HuH-7.5 (cell line): ENCODE results near the gene CD9.
"Not testable (repeated sequence)": the region's sequence is repeated elsewhere in the genome, so short reads cannot be mapped to it uniquely, and the experiment has no call there.

Source experiments
- DNase-seq: peaks from one replicate; pipeline ENCODE4 v3.0.0; 2011; ENCODE audit warnings: low spot score

Gene CD9

GRCh38 chr12:6180268-6181051 lies 19.7 kb upstream of the CD9 start:
- no peak for DNase-seq

DNA sequence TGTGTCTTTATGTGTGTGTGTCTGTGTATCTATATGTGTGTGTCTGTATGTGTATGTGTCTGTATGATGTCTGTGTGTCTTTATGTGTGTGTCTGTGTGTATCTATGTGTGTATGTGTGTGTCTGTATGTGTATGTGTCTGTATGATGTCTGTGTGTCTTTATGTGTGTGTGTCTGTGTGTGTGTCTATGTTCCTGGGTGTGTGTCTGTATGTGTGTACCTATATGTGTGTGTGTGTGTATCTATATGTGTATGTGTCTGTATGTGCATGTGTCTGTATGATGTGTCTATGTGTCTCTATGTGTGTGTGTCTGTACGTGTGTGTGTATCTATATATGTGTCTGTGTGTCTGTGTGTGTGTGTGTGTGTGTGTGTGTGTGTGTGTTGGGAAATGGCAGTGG lies 19.0 kb upstream of the CD9 start:
- DNase-seq, result no peak

GRCh38 chr12:6181583-6182278 lies 18.5 kb upstream of the CD9 start:
- DNase-seq, result no peak

DNA sequence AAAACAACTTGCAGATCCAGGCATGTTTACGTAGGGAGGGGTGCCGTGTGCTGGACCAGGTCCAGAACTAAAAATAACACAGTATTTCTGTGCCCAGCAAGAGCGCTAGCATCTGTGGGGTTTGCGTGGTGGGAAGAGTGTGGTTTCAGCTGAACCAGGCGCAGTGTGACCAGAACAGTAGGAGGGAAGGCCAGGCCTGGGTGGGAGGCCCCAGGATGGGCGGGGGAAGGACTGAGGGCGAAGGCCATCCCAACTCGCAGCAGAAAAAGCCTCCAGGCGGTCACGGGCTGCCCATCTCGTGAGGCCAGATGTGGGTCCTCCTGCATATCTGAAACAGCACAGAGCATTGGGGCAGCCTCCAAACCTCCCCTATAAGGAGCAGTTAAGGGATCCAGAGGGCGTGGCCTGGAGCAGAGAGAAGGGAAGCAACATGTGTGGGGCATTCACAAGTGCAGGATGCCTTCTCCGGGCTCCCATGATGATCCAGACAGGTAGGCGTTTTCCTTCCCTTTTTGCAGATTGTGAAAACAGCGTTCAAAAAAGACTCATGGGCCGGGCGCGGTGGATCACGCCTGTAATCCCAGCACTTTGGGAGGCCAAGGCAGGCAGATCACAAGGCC lies 17.8 kb upstream of the CD9 start:
- DNase-seq, result peak; percentile 65

- DNase-seq, result no peak
Observed at GRCh38 chr12:6183689-6184428, 16.3 kb upstream of the CD9 start.

- DNase-seq, result no peak
Observed at GRCh38 chr12:6185961-6186827, 14.0 kb upstream of the CD9 start.

DNA sequence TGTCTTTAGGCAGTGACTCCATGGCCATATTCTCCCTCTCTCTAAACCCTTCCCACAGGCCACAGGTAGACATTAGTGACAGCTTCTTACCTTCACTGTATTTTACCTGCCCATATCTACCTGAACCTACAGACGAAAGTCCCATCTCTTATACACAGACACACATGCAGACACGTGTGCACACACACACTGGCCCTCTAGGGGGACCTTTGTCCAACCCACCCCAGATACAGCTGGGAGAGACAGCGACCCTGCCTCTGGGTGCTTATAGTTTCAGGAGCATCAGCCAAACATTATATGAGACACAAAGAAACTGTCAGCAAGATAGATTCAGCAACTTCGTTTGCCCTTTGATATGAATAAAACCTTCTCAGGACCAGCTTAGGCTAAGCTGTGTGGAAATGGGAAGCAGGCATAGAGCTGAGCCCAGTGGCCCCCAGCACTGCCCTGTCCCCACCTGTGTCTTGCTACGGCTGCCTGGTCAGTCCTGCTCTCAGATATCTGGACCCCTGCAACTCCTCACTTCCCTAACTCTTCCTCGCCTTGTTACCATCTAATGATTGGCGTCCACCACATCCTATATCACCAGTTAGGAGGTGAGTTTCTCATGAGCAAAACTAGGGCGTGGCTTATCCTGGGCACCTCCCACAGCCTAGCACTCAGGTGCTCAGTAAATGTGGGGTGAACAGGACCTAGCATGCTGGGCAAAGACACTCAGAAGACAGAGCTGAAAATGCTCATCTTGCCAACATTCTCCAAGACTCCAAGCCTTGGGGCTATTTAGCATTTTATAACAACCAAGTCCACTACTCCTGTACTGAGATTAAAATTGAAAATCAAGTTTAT lies 12.0 kb upstream of the CD9 start:
- DNase-seq, result no peak

- no peak for DNase-seq
Observed at GRCh38 chr12:6189028-6189427, 11.2 kb upstream of the CD9 start.

DNA sequence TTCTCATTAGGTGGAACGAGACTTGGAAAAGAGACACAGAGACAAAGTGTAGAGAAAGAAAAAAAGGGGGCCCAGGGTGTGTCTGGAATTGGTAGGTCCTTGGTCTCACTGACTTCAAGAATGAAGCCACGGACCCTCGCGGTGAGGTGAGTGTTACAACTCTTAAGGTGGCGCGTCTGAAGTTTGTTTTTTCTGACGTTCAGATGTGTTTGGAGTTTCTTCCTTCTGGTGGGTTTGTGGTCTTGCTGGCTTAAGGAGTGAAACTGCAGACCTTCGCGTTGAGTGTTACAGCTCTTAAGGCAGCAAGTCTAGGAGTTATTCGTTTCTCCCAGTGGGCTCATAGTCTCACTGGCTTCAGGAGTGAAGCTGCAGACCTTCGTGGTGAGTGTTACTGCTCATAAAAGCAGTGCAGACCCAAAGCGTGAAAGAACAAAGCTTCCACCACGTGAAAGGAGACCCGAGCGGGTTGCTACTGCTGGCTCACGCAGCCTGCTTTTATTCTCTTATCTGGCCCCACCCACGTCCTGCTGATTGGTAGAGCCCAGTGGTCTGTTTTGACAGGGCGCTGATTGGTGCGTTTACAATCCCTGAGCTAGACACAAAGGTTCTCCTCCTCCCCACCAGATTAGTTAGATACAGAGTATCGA lies 10.1 kb upstream of the CD9 start:
- DNase-seq, result not testable (repeated sequence)

GRCh38 chr12:6190767-6191530 lies 9.3 kb upstream of the CD9 start:
- not testable (repeated sequence) for DNase-seq

DNA sequence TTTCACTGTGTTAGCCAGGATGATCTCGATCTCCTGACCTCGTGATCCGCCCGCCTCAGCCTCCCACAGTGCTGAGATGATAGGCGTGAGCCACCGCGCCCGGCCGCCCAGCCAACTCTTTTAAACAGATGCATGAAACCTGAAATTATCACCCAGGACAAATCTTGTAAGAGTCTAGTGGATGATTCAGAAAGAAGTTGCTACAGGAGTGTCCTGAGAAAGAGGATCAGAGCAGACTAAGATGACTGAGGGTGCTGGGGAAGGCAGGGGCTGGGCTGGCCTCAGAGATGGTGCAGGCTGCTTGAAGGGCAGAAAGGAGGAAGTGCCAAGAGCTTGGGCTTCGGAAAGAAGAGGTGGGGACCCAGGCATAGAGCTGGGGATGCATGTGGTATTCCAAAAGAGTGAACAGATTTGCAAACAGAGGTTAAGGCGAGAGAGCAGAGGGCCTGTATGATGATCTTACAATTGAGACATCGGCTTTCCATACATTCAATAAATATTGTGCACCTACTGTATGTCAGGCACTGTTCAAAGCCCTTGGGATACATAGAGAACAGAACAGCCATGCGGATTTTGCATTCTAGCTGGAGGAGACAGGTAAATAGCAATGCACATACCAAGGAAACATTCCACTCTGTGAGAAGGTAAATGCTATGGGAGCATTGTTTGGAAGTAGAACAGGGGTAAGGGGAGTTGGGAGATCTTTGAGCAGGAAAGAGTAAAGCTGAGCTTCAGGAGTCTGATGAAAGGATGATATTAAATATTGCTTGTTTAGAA lies 7.4 kb upstream of the CD9 start:
- DNase-seq, result no peak

DNA sequence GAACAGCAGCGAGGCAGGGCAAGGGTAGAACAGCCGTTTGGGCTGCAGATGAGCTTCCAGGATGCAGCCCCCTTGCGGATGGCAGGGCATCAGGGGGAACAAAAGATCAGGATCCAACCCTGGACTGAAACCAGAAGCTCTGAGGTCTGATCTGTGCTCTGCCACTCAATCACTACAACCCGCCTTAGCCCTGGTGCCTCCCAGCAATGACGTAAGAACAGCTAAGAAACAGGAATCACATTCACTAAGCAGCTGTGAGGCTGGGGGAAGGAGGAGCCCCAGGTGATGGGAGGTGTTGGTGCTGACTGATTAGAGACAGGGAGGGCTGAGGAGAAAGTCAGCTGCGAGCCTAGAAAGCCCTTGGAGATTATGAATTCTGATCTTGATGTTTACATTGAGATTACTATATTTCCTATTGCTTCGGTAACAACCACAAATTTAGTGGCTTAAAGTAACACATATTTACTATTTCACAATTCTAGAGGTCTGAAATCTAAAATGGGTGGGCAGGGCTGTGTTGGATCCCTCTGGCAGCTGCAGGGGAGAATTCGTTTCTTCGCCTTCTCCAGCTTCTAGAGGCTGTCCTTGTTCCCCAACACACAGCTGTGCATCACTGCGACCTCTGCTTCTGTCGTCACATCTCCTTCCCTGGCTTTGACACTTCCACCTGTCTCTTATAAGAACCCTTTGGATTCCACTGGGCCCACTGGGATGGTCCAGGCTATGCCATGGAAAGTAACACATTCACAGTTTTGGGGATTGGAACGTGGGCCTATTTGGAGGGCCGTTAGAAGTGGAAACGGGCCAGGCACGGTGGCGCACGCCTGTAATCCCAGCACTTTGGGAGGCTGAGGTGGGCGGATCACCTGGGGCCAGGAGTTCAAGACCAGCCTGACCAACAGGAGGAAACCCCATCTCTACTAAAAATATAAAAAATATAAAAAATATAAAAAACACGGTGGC lies 6.1 kb upstream of the CD9 start:
- DNase-seq, result no peak

GRCh38 chr12:6195665-6196535 lies 4.3 kb upstream of the CD9 start:
- DNase-seq, result peak; percentile 100

- DNase-seq, result peak; percentile 36
Observed at GRCh38 chr12:6198051-6198450, 2.1 kb upstream of the CD9 start.

DNA sequence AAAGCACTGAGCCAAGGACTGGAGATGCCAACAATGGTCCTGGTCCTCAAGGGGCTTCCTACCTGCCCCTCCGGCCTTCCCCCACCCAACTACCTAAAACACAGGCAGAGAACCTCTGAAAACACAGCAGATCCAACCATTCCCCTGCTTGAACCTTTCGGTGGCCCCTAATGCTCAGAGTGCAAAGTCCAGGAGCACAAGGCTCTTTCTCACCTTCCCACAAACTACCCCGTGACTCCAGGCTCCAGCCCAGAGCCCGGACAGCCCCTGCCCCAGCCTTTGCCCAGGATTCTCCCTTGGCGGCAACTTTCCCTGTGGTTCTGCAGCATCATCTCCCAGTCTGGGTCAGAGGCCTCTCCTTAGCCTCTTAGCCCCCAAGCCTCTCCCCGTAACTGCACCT lies 1.6 kb upstream of the CD9 start:
- DNase-seq, result no peak

GRCh38 chr12:6198985-6199530 lies 1.1 kb upstream of the CD9 start:
- DNase-seq, result no peak
